Mammary epithelial cell (primary cell): ENCODE measurements around the gene PCSK5.

Source experiments
- EZH2 ChIP-seq: IDR thresholded peaks from 2 replicates; pipeline ENCODE4 v1.6.1; 2012; ENCODE audit warnings: low read length, inconsistent platforms, borderline replicate concordance
- TF ChIP-seq, protein P1 (sequence below), 2 donors: IDR thresholded peaks in 1 of 2; conservative IDR thresholded peaks in 1 of 2; 2 replicates each; pipeline ENCODE4 v1.5.1; 2011 to 2012; ENCODE audit warnings: inconsistent platforms in 2 of 2, low read length in 2 of 2, mild to moderate bottlenecking in 2 of 2, control low read depth in 1 of 2, low read depth in 1 of 2; ENCODE audit not compliant: insufficient read depth in 1 of 2; ENCODE audit errors: extremely low read depth in 1 of 2

DNA sequence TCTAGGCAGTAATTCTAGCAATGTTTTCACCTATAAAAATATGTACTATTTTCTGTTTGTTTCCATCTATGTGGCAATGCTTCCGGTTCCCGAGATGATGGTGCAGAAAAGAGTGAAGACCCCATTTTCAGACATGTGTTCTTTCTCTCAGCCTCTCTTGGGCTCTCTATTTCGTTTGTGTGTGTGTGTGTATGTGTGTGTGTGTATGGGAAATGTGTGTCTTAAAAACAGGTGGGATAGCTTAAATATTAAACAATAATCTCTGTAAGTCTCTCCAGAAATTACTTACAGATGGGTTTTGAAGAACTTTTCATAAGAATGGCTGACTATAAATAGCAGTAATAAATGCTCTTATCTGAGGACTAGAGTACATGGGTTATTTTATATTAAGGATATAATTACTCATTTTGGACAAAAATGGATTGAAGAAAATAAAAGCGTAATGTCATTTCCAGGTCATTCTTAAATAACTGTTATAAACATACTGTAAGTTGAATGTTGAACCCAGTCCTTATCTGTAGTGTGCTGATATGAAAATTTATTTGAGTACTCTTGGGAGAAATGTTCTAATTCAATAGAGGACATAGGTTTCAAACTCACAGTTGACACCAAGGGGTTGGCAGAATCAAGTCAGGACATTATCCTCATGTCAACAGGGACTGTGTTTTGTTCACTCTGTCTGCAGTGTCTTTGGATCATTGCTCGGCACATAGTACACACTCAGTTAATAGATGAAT is 31.1 kb downstream of the PCSK5 start:
- TF ChIP-seq, protein P1, sequence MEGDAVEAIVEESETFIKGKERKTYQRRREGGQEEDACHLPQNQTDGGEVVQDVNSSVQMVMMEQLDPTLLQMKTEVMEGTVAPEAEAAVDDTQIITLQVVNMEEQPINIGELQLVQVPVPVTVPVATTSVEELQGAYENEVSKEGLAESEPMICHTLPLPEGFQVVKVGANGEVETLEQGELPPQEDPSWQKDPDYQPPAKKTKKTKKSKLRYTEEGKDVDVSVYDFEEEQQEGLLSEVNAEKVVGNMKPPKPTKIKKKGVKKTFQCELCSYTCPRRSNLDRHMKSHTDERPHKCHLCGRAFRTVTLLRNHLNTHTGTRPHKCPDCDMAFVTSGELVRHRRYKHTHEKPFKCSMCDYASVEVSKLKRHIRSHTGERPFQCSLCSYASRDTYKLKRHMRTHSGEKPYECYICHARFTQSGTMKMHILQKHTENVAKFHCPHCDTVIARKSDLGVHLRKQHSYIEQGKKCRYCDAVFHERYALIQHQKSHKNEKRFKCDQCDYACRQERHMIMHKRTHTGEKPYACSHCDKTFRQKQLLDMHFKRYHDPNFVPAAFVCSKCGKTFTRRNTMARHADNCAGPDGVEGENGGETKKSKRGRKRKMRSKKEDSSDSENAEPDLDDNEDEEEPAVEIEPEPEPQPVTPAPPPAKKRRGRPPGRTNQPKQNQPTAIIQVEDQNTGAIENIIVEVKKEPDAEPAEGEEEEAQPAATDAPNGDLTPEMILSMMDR (conservative IDR thresholded peaks at IDR 0.05 in 1 of 2, IDR thresholded peaks at IDR 0.05 in 1 of 2; ENCODE audit: extremely low read depth in 1 of 2, insufficient read depth in 1 of 2, low read depth in 1 of 2, low read length in 2 of 2): no peak
- no peak for TF ChIP-seq EZH2
